Mammary epithelial cell (primary cell): ENCODE data around the gene GTPBP2.

ENCODE experiments used
- EZH2 ChIP-seq: IDR thresholded peaks from 2 replicates; pipeline ENCODE4 v1.6.1; 2012; ENCODE audit warnings: low read length, inconsistent platforms, borderline replicate concordance
- TF ChIP-seq, protein P1 (sequence below), 2 donors: IDR thresholded peaks in 1 of 2; conservative IDR thresholded peaks in 1 of 2; 2 replicates each; pipeline ENCODE4 v1.5.1; 2011 to 2012; ENCODE audit warnings: inconsistent platforms in 2 of 2, low read length in 2 of 2, mild to moderate bottlenecking in 2 of 2, control low read depth in 1 of 2, low read depth in 1 of 2; ENCODE audit not compliant: insufficient read depth in 1 of 2; ENCODE audit errors: extremely low read depth in 1 of 2

DNA sequence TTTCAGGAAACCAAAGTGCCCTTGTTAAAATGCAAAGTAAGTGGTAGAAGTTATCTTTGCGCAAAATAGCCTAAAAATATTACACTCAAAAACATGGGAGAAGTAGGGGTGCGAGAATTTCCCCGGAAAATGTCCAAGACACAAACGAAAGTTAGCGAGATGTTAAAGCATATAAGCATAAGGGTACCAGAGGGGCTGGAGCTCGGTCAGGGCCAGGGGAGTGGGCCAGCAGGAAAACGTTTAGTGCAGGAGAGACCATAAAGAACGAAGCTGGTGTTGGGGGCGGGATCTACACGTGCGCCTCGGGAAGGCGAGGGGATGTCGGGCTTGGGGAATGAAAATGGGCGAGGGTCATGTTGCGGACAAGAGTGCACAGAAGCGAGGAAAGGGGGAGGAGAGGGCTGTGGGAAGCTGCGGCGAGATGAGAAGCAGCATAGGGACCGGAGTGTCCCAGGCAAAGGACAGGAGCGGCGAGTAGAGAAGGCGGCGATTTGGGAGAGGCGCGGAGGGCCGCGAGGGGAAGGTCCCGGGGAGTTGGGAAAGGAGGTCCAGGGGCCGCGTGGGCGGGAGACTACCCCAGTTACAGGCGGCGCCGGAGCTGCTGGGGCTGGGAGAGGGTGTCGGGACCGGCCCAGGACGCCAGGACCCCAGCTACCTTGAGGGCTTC is 53.8 kb downstream of the GTPBP2 start:
- TF ChIP-seq EZH2 = no peak
- TF ChIP-seq, protein P1, sequence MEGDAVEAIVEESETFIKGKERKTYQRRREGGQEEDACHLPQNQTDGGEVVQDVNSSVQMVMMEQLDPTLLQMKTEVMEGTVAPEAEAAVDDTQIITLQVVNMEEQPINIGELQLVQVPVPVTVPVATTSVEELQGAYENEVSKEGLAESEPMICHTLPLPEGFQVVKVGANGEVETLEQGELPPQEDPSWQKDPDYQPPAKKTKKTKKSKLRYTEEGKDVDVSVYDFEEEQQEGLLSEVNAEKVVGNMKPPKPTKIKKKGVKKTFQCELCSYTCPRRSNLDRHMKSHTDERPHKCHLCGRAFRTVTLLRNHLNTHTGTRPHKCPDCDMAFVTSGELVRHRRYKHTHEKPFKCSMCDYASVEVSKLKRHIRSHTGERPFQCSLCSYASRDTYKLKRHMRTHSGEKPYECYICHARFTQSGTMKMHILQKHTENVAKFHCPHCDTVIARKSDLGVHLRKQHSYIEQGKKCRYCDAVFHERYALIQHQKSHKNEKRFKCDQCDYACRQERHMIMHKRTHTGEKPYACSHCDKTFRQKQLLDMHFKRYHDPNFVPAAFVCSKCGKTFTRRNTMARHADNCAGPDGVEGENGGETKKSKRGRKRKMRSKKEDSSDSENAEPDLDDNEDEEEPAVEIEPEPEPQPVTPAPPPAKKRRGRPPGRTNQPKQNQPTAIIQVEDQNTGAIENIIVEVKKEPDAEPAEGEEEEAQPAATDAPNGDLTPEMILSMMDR (conservative IDR thresholded peaks at IDR 0.05 in 1 of 2, IDR thresholded peaks at IDR 0.05 in 1 of 2; ENCODE audit: extremely low read depth in 1 of 2, insufficient read depth in 1 of 2, low read depth in 1 of 2, low read length in 2 of 2) = no peak
